ENCODE measurements around the gene BRD7. TPM values are rescaled to one million over a fixed set of nuclear protein-coding genes. Genes with fewer than 3 reads are reported as not detected.

The BRD7 gene
- total RNA-seq, 4 donors from 2014 or later = 29.9 to 41.2 (median 38.9) TPM

- DNase-seq (ENCODE audit: low spot score) (no peak), ATAC-seq (ENCODE audit: low FRiP score) (no peak)
These were observed 66.2 kb downstream of the BRD7 start for GRCh38 chr16:50302472-50303005.

GRCh38 chr16:50301626-50302471 is 66.9 kb downstream of the BRD7 start:
- no peak for TF ChIP-seq CTCF (IDR thresholded peaks at IDR 0.05)
- no peak for ATAC-seq (ENCODE audit: low FRiP score)

More at GRCh38 chr16:50302472-50303005, 66.2 kb downstream of the BRD7 start:
- TF ChIP-seq CTCF (IDR thresholded peaks at IDR 0.05) = no peak

GRCh38 chr16:50300942-50301625 is 67.7 kb downstream of the BRD7 start:
- DNase-seq (ENCODE audit: low spot score) = no peak
- no peak for ATAC-seq (ENCODE audit: low FRiP score)
- TF ChIP-seq CTCF (IDR thresholded peaks at IDR 0.05) = no peak

More at GRCh38 chr16:50301626-50302471, 66.9 kb downstream of the BRD7 start:
- no peak for DNase-seq (ENCODE audit: low spot score)

- ATAC-seq (ENCODE audit: low FRiP score) (no peak), DNase-seq (ENCODE audit: low spot score) (no peak)
- TF ChIP-seq CTCF (IDR thresholded peaks at IDR 0.05) = no peak
These were observed 69.2 kb downstream of the BRD7 start for GRCh38 chr16:50299508-50300105.

GRCh38 chr16:50298591-50299507 is 69.9 kb downstream of the BRD7 start:
- DNase-seq (ENCODE audit: low spot score) (no peak), ATAC-seq (ENCODE audit: low FRiP score) (no peak)
- TF ChIP-seq CTCF (IDR thresholded peaks at IDR 0.05) = no peak

- ATAC-seq (ENCODE audit: low FRiP score) = no peak
- no peak for TF ChIP-seq CTCF (IDR thresholded peaks at IDR 0.05)
- no peak for DNase-seq (ENCODE audit: low spot score)
These were observed 70.7 kb downstream of the BRD7 start for GRCh38 chr16:50298075-50298460.
